Parathyroid adenoma (tissue), 2 donors: ENCODE measurements around the gene WSCD2.

ENCODE experiments used
- H2AFZ ChIP-seq: fragments of 300-600 bp; sonication (generic); one replicate; pipeline ENCODE4 v1.7.0; 2017; ENCODE audit warnings: antibody characterized with exemption, mild to moderate bottlenecking
- H3K27ac ChIP-seq: fragments of 300-600 bp; sonication (generic); one replicate; pipeline ENCODE4 v1.7.0; 2017
- H3K27me3 ChIP-seq: fragments of 300-600 bp; sonication (generic); one replicate; pipeline ENCODE4 v1.7.0; 2017; ENCODE audit warnings: low read length; ENCODE audit not compliant: control insufficient read depth, insufficient read depth
- H3K36me3 ChIP-seq: fragments of 300-600 bp; sonication (generic); one replicate; pipeline ENCODE4 v1.7.0; 2017; ENCODE audit warnings: low read length; ENCODE audit not compliant: control insufficient read depth, insufficient read depth
- H3K4me1 ChIP-seq: fragments of 300-600 bp; sonication (generic); one replicate; pipeline ENCODE4 v1.7.0; 2017; ENCODE audit warnings: control low read depth
- H3K4me2 ChIP-seq: fragments of 300-600 bp; sonication (generic); one replicate; pipeline ENCODE4 v1.7.0; 2017; ENCODE audit warnings: low read length
- H3K4me3 ChIP-seq: fragments of 300-600 bp; sonication (generic); one replicate; pipeline ENCODE4 v1.7.0; 2017; ENCODE audit warnings: low read depth, low read length
- H3K79me2 ChIP-seq: fragments of 300-600 bp; sonication (generic); one replicate; pipeline ENCODE4 v1.7.0; 2017; ENCODE audit warnings: control low read depth
- H3K9ac ChIP-seq: fragments of 300-600 bp; sonication (generic); one replicate; pipeline ENCODE4 v1.7.0; 2017; ENCODE audit warnings: mild to moderate bottlenecking
- H3K9me3 ChIP-seq: fragments of 300-600 bp; sonication (generic); one replicate; pipeline ENCODE4 v1.7.0; 2017; ENCODE audit warnings: low read length; ENCODE audit not compliant: control insufficient read depth
- TF ChIP-seq, protein P1 (sequence below): fragments of 300-600 bp; sonication (generic); IDR thresholded peaks from one replicate; pipeline ENCODE4 v1.7.0; 2017; ENCODE audit warnings: antibody characterized with exemption, mild to moderate bottlenecking
- donor health status: primary hyperparathyroidism.

Gene WSCD2

DNA sequence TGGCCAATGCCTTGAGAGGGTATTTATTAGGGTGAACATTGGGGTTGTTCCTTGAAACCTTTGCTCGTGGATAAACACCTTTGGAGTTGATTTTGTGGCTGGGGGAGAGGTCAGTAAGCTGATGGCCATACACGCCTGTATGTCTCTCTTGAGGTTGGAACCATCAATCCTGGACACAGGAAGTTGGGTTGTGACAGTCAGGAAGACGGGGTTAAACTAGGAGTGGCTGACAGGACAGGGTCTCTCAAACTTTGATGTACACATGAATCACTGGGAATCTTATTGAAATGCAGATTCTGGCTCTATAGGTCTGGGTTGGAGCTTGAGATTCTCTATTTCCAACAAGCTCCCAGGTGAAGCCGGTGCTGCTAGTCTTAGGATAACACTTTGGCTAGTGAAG lies 12.8 kb upstream of the WSCD2 start:
- no peak overlapping the region for H2AFZ ChIP-seq
- no peak overlapping the region for H3K4me2 ChIP-seq
- H3K27ac ChIP-seq: no peak overlapping the region
- no peaks in the 10 kb centered on the region for H3K79me2 ChIP-seq
- TF ChIP-seq, protein P1, sequence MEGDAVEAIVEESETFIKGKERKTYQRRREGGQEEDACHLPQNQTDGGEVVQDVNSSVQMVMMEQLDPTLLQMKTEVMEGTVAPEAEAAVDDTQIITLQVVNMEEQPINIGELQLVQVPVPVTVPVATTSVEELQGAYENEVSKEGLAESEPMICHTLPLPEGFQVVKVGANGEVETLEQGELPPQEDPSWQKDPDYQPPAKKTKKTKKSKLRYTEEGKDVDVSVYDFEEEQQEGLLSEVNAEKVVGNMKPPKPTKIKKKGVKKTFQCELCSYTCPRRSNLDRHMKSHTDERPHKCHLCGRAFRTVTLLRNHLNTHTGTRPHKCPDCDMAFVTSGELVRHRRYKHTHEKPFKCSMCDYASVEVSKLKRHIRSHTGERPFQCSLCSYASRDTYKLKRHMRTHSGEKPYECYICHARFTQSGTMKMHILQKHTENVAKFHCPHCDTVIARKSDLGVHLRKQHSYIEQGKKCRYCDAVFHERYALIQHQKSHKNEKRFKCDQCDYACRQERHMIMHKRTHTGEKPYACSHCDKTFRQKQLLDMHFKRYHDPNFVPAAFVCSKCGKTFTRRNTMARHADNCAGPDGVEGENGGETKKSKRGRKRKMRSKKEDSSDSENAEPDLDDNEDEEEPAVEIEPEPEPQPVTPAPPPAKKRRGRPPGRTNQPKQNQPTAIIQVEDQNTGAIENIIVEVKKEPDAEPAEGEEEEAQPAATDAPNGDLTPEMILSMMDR: no peak
- H3K27me3 ChIP-seq: no peaks in the 10 kb centered on the region
- H3K4me1 ChIP-seq: peaks cover 5% of the 10 kb centered on the region
- no peak overlapping the region for H3K9ac ChIP-seq
- no peaks in the 10 kb centered on the region for H3K9me3 ChIP-seq
- no peaks in the 10 kb centered on the region for H3K36me3 ChIP-seq
- H3K4me3 ChIP-seq: no peak overlapping the region

DNA sequence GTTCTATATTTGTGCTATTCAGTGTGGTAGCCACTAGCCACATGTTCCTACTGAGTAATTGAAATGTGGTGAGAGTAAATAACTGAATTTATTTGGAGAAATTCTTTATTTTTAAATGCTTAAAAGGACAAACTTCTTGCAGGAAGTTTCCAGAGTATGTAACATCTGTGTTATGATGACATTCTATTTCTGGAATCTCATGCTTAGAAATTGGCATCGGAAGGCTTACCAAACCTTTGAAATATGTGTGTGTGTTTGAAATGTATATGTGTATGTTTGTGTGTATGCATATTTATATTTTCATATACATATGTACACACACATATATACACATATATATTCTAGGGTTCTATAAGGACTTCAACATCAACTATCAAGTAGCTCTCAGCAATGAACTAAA lies 12.4 kb upstream of the WSCD2 start:
- H3K9ac ChIP-seq: no peak overlapping the region
- H3K4me2 ChIP-seq: no peak overlapping the region
- H2AFZ ChIP-seq: no peak overlapping the region
- H3K4me3 ChIP-seq: no peak overlapping the region
- no peaks in the 10 kb centered on the region for H3K36me3 ChIP-seq
- no peaks in the 10 kb centered on the region for H3K27me3 ChIP-seq
- TF ChIP-seq, protein P1: no peak
- no peaks in the 10 kb centered on the region for H3K9me3 ChIP-seq
- peaks cover 5% of the 10 kb centered on the region for H3K4me1 ChIP-seq
- no peak overlapping the region for H3K27ac ChIP-seq
- H3K79me2 ChIP-seq: no peaks in the 10 kb centered on the region

DNA sequence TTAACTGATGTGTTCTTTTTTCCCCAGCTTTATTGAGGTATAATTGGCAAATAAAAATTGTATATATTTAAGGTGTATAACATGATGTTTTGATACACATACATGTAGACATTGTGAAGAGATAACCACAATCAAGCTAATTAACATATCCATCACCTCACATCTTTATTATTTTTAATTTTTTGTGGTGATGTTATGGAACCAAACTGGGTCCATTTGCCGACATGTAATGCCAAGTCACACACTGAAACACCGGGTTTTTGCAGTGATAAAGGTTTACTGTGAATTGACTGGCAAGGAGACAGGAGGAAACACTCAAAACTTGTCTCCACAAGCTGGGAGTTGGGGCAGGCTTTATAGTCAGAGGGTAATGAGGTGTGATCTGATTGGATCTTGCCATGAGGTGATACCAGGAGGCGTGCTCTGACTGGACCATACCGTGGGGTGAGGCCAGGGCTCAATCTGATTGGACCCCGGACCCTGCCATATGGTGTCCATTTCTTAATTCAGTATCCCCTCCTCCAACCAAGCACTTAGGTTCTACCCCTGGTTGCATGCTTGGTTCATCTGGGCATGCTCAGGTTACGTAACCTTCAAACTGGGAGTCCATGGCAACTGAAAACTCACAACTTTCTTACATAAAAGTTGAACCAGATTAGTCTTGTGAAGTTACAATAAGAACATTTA lies 11.8 kb upstream of the WSCD2 start:
- Histone ChIP-seq H3K9ac (no peak overlapping the region), H3K4me2 (no peak overlapping the region), H2AFZ (no peak overlapping the region), H3K27ac (no peak overlapping the region), H3K27me3 (no peaks in the 10 kb centered on the region), H3K4me3 (no peak overlapping the region), H3K36me3 (no peaks in the 10 kb centered on the region), H3K4me1 (peaks cover 5% of the 10 kb centered on the region), H3K9me3 (no peaks in the 10 kb centered on the region), H3K79me2 (no peaks in the 10 kb centered on the region)
- TF ChIP-seq, protein P1: no peak

DNA sequence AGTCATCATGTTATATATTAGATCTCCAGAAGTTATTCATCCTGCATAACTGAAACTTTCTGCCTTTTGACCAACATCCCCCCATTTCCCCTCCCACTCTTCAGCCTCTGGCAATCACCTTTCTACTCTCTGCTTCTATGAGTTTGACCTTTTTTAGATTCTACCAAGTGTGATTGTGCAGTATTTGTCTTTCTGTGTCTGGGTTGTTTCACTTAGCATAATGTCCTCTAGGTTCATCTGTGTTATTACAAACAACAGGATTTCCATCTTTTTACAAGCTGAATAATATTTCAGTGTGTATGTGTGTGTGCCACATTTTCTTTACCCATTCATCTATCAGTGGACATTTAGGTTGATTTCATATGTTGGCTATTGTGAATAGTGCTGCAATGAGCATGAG lies 11.2 kb upstream of the WSCD2 start:
- H3K9me3 ChIP-seq: no peaks in the 10 kb centered on the region
- no peak overlapping the region for H2AFZ ChIP-seq
- H3K36me3 ChIP-seq: no peaks in the 10 kb centered on the region
- no peaks in the 10 kb centered on the region for H3K79me2 ChIP-seq
- no peak overlapping the region for H3K9ac ChIP-seq
- no peak overlapping the region for H3K4me3 ChIP-seq
- H3K4me2 ChIP-seq: no peak overlapping the region
- TF ChIP-seq, protein P1: no peak
- H3K27me3 ChIP-seq: no peaks in the 10 kb centered on the region
- H3K27ac ChIP-seq: no peak overlapping the region
- peaks cover 5% of the 10 kb centered on the region for H3K4me1 ChIP-seq
